Left hindlimb (tissue), 1 donor: ENCODE measurements around the gene MTX1.
"Not testable (repeated sequence)": the region's sequence is repeated elsewhere in the genome, so short reads cannot be mapped to it uniquely, and the experiment has no call there.

Source experiments
- DNase-seq: peaks from one replicate; pipeline ENCODE4 v3.0.0-alpha.2; 2018

MTX1 gene

GRCh38 chr1:155208541-155209311 is at the start of gene MTX1:
MTX1 (plus strand) TSS chr1:155208695; CDS start chr1:155208805, 110 bp downstream.
- peak; percentile 96 for DNase-seq

- DNase-seq, result no peak
Observed at GRCh38 chr1:155158991-155159390, 49.5 kb upstream of the MTX1 start.

- DNase-seq, result no peak
Observed at GRCh38 chr1:155160128-155160527, 48.4 kb upstream of the MTX1 start.

DNA sequence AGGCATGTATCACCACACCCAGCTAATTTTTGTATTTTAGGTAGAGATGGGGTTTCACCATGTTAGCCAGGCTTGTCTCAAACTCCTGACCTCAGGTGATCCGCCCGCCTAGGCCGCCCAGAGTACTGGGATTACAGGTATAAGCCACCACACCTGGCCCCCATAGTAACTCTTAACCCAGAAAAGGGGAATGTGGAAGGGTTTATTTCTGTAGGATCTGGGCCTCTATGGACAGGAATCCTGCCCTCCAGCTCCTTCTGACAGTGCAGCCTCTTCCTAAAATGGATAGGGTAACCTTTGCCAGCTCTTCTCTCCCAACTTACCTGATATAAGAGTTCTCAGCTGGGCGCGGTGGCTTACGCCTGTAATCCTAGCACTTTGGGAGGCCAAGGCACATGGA is 45.9 kb upstream of the MTX1 start:
- DNase-seq, result not testable (repeated sequence)

- DNase-seq, result not testable (repeated sequence)
Observed at GRCh38 chr1:155163785-155164184, 44.7 kb upstream of the MTX1 start.

DNA sequence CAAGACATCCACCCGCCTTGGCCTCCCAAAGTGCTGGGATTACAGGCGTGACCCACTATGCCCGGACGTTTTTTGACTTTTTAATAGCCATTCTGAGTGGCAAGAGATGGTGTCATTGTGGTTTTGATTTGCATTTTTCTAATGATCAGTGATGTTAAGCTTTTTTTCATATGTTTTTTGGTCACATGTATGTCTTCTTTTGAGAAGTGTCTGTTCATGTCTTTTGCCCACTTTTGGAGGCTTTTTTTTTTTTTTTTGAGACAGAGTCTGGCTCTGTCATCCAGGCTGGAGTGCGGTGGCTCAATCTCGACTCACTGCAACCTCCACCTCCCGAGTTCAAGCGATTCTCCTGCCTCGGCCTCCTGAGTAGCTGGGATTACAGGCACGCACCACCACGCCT is 43.9 kb upstream of the MTX1 start:
- not testable (repeated sequence) for DNase-seq

DNA sequence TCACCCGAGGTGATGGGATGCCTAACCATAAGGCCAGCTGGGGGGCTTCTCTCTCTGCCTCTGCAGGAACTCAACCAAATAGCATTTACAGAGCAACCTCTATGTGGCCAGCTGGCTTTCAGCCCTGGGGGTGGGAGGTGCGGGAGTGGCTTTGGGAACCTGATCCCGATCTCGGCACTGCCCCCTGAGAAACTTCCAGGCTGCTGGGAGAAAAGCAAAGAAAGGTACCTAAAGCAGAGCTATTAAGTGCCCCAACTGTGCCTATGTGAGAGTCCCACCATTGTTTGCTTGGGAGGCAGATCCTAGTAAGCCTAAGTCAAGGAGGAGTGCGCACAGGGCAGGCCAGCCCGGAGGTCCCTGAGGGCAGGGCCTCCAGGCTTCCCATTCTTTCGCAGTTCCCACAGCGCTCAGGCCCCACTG is 42.4 kb upstream of the MTX1 start:
- peak; percentile 48 for DNase-seq

- peak; percentile 67 for DNase-seq
Observed at GRCh38 chr1:155166471-155167165, 41.9 kb upstream of the MTX1 start.

DNA sequence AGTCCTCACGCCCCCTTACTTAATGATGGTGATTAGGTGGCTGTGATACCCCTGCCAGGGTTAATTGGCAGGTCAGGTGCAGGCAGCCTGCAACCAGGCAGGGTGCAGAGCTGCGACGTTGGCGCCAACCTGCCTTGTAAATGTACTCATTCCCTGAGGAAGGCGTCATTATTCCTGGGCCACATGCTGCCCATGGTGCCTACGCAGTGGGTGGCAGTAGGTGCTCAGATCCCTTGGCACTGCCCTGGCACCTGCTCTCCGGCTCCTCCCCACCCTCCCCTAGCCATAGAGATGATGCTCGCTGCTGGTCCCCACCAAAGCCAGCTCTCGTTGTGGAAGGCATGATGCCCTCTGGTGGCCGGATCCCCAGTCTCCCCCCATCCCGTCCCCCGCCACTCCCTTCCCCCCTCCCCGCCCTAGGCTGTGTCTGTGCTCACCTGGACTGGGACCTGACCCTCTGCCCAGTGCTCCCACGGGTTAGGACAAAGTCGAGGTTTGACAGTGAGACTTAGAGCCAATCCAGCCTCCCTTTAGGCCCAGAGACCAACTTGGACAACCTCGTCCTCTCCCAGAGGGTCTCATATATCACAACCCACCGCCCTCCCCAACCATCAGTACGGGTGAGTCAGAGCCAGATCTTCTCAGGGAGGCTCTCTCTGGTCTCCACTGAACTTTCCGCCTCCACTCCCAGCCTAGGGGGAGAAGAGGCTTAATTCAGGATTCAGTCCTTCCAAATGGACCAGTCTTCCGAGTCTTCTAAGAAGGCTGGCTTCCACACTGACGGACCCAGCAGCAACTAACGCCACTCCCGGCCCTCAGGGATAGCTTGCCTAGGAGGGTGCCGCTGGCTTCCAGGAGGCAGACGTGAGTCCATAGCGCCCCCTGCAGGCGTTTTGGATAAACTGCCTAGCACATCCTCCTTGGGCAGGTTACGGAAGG is 41.1 kb upstream of the MTX1 start:
- peak; percentile 81 for DNase-seq

DNA sequence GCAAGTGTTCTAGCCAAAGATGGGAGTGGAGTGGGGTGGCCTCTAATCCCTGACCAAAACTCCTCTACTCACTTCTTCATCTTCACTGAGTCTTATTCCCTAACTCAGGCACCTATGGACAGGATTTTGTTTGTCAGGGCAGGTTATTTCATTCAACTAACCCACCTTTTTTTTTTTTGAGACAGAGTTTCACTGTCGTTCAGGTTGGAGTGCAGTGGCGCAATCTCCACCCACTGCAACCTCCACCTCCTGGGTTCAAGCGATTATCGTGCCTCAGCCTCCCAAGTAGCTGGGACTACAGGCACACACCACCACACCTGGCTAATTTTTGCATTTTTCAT is 40.4 kb upstream of the MTX1 start:
- not testable (repeated sequence) for DNase-seq

- no peak for DNase-seq
Observed at GRCh38 chr1:155168456-155169210, 39.9 kb upstream of the MTX1 start.

DNA sequence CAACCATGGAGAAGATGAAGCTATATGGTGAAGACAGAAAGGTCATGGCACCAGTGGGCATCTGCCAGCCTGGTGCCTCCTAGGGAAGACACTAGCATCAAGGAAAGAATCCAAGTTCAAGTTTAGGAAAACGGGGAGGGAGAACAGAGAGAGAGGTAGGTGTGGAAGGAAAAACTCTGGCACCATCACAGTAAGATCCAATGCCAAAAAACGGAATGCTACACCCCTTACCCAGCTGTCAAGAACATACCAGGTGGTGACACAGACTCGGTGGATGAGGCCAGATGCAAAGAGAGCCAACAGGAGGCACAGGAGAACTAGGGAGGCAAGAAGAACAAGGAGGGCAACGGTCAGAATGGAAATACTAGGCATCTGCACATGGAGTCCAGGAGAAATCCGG is 39.0 kb upstream of the MTX1 start:
- DNase-seq, result no peak

GRCh38 chr1:155170101-155170785 is 38.3 kb upstream of the MTX1 start:
- no peak for DNase-seq

GRCh38 chr1:155170806-155171205 is 37.7 kb upstream of the MTX1 start:
- DNase-seq, result no peak

DNA sequence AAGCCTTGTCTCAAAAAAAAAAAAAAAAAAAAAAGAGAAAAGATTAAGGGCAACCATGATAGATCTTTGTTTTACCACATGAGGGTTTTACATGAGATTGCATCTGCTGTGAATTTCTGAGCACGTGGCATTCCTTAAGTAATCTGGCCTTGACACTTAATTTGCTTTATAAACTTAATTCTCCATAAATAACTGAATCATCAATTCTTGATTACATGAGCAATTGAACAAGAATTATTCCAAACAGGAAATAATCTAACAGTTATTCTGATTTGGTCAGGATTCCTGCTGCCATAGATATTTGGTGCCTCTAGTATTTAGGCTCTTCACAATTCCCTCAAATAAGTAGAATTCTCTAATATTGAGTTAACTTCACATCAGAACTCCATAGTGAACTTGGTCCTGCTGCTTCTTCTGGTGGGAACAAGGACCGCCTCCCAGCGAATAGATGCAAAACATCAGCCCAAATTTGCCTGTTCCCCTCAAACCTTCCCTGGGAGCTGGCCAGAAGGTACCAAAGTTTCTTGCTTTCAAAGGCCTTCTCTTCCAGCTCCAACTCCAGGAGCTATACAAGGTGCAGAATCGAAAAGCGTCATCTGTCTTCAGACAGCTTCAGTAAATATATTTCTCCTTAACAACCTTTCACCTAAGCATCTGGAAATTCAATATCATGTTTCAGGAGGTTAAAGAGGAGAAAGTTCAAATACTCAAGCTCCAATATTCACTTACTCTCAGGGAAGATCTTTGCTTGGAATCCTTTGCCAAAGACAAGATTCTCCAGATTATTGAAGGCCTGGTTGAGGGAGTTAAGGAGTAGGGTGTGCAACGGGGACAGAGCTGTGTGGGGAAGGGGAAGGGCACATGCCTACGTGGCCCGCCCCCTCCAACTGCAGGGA is 36.4 kb upstream of the MTX1 start:
- no peak for DNase-seq

GRCh38 chr1:155172732-155173477 is 35.6 kb upstream of the MTX1 start, which contains the start of gene KRTCAP2:
KRTCAP2 (minus strand) TSS chr1:155173304; CDS start chr1:155173224, 80 bp downstream.
- peak; percentile 96 for DNase-seq

DNA sequence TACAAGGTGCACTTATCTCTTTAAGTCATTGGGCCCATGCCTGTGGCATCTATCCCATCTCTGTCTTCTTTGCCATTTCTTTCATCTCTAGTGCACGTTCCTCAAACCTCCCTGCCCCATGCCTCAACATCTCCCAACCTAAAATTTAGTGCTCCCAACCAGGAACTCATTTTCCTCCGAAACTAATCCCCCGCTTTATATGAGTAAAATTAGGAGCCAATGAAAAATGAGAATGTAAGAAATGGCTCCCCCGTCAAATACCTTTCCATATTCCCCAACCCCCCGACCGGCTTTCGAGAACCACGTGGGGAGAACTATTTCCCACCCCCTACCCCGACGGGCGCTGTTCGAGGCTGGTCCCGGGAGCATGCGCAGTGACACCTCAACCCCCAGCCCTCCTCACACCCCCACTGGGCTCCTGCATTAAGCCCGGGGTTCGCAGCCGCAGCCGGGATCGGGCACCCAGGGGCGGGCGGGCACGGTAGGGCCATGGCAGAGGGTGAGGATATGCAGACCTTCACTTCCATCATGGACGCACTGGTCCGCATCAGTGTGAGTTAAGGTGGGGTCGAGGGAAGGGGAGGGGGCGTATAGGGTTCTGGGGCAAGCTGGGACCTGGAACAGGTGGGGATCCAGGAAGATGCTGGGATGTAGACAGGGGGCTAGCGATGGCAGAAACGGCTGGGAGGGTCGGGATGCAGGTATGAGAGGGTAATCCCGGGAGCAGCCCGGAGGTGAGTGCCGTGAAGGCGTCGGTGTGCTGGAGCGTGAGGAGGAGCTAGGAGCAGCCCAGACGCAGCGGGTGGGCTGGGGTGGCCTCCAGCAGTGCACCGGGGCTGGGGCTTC is 34.8 kb upstream of the MTX1 start, which contains the start of gene TRIM46:
TSS of gene TRIM46 (plus strand) at position 372 of the 846 bp plus-strand sequence. CDS start at position 490, 118 bp downstream.
- DNase-seq, result peak; percentile 57
